22Rv1 (cell line): Measurements from ENCODE around the gene PANX2.

Experiments used
- H3K27ac ChIP-seq: fragments of 450-650 bp; 2 replicates; pipeline ENCODE4 v1.5.1; 2017
- ZFX ChIP-seq: fragments of 450-650 bp; IDR thresholded peaks from 2 replicates; pipeline ENCODE4 v1.6.1; 2017; ENCODE audit warnings: antibody characterized with exemption, borderline replicate concordance
- TF ChIP-seq, protein P1 (sequence below): fragments of 450-650 bp; IDR thresholded peaks from 2 replicates; pipeline ENCODE4 v1.5.1; 2017; ENCODE audit warnings: mild to moderate bottlenecking

Gene PANX2

DNA sequence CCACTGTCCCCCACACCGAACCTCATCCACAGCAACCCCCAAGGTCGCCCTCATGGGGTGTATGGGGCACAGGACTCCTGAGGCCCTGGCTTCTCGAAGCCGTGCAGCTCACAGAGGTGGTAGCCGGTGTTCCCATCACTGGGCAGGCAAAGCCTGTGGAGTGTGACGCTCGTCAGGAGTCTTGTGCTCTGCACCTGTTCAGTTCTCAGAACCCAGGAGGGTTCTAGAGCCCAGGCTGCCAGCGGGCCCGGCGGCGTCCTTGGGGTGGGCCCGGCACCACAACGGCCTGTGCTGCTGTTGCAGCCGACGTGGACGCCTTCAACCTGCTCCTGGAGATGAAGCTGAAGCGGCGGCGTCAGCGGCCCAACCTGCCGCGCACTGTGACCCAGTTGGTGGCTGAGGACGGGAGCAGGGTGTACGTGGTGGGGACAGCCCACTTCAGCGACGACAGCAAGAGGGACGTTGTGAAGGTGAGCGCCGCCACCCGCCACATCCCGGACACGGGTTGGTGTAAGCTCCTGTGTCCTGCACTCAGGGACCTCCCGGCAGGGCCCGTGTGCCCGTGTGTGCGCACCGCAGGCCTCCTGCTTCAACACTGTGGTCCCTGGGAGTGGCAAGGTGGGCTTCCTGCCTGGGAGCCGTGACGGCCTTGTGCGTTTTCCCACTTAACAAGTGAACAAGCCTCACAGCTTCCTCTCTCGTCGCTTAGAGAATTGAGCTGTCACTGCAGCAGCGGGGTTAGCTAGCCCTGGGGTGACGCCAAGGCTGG is 23.7 kb downstream of the PANX2 start:
- H3K27ac ChIP-seq = no peak overlapping the region
- TF ChIP-seq, protein P1, sequence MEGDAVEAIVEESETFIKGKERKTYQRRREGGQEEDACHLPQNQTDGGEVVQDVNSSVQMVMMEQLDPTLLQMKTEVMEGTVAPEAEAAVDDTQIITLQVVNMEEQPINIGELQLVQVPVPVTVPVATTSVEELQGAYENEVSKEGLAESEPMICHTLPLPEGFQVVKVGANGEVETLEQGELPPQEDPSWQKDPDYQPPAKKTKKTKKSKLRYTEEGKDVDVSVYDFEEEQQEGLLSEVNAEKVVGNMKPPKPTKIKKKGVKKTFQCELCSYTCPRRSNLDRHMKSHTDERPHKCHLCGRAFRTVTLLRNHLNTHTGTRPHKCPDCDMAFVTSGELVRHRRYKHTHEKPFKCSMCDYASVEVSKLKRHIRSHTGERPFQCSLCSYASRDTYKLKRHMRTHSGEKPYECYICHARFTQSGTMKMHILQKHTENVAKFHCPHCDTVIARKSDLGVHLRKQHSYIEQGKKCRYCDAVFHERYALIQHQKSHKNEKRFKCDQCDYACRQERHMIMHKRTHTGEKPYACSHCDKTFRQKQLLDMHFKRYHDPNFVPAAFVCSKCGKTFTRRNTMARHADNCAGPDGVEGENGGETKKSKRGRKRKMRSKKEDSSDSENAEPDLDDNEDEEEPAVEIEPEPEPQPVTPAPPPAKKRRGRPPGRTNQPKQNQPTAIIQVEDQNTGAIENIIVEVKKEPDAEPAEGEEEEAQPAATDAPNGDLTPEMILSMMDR = no peak
- no peak for TF ChIP-seq ZFX

DNA sequence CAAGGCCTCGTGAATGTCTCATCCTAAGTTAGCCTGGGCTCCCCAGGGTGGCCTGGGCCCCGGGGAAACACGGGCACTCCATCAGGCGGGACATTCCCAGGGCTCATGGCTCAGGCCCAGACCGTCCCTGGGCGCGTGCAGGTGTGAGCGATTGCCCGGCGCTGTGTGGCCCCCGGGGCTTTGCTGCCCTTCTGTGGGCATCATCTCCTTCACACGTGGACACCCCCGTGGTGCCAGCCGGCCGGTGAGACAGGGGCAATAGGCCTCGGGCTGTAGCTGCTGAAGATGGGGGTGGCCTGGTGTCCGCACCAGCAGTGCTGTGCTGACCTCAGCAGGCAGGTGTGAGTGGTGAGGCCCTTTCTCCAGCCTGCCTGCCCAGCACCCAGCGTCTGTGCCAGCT is 25.7 kb downstream of the PANX2 start:
- TF ChIP-seq, protein P1 = no peak
- TF ChIP-seq ZFX = no peak
- peak overlapping the region; percentile 12; the same call in 1 of the 2 replicates for H3K27ac ChIP-seq

DNA sequence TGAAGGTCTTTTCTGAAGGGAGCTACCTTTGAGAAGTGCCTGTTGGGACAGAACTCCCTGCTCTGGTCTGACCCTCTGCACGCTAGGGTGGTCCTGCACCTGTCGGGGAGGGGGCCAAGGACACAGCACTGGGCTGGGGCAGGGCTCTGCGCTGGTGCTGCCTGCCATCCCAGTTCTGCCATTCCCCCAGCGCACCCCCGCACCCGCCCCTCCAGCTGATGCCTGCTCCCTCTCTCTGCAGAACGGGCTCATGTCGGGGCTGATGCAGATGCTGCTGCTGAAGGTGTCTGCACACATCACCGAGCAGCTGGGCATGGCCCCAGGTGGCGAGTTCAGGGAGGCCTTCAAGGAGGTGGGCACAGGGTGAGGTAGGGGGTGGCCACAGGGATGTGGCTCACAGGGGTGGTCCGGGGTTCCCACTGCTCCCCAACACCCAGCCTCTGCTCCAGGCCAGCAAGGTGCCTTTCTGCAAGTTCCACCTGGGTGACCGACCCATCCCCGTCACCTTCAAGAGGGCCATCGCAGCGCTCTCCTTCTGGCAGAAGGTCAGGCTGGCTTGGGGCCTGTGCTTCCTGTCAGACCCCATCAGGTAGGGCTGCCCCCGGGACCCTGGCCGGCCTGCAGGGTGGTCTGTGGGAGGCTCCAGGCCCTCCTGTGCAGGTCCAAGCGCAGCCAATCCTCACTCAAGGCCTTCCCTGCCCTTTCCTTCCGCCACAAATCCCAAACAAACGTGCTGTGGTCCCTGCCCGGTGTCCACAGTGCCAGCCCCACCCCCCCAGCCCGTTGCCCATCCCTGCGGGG is 26.7 kb downstream of the PANX2 start:
- TF ChIP-seq ZFX = no peak
- TF ChIP-seq, protein P1 = no peak
- no peak overlapping the region; the same call in 1 of the 2 replicates for H3K27ac ChIP-seq

DNA sequence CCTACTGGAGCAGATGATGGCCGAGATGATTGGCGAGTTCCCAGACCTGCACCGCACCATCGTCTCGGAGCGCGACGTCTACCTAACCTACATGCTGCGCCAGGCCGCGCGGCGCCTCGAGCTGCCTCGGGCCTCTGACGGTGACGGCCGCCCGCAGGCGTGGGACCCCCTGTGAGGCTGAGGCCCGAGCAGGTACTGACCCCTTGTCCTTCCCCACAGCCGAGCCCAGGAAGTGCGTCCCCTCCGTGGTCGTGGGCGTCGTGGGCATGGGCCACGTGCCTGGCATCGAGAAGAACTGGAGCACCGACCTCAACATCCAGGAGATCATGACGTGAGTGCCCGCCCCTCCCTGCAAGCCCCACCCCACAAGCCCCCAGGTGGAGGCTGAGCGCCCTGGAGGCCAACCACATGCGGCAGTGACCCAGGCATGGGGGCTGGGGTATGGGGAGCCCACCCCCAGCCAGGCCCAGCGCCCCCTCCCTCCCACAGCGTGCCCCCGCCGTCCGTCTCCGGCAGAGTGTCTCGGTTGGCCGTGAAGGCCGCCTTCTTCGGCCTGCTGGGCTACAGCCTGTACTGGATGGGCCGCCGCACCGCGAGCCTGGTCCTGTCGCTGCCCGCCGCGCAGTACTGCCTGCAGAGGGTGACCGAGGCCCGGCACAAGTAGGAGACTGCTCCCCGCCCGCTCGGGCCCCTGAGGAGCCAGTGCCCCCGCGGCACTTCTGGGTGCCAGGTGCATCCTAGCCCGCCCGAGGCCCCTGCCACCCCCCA is 27.5 kb downstream of the PANX2 start:
- no peak overlapping the region for H3K27ac ChIP-seq
- TF ChIP-seq ZFX = no peak
- TF ChIP-seq, protein P1 = no peak

DNA sequence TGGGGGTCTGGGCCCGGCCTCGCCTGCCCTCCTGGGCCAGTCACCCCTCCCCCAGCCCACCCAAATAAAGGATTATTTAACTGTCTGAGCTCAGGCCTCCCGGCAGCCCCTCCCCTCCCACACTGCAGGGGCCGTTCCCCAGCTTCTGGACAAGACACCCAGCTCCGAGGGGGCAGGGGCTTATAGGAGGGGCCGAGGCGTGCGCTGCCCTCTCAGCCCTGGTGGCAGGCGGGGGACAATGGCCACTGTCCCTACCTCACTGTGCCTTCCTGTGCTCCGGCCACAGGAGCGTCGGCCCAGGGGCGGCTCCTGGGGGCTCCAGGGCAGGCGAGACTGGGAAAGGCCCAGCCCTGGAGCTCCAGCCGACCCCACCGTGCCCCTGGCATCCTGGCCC is 28.1 kb downstream of the PANX2 start:
- TF ChIP-seq, protein P1 = no peak
- no peak for TF ChIP-seq ZFX
- peak overlapping the region; percentile 78 for H3K27ac ChIP-seq

DNA sequence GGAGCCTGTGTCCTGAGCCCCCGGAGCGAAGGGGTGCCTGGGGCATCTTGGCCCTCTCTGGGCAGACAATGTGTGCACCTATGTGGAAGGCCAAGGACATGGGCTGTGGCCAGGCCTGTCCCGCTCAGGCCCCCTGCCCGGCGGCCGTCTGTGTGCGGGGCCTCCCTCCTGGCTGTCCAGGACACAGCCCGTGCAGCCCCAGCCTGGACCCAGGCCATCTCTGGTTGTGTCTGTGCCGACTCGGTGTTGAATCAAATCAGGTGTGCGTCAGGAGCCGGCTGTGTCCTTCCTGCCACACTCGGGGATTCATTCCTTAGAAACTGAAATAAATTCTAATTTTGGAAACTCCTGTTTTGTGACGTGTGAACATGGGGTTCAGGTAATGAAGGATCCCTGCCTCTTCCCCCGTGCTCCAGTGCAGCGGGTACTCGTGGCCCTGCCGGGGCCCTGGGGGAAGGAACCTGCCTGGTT is 28.8 kb downstream of the PANX2 start:
- TF ChIP-seq, protein P1 = no peak
- TF ChIP-seq ZFX = no peak
- peak overlapping the region; percentile 78 for H3K27ac ChIP-seq
